Spinal cord (tissue), 4 donors: ENCODE results near the gene PUS3. TPM values are rescaled to one million over a fixed set of nuclear protein-coding genes. Genes with fewer than 3 reads are reported as not detected.

Experiments used
- polyA plus RNA-seq, 2 donors: library from polyadenylated mRNA; unstranded; fragments of 120-200 nt; gene quantifications; one replicate each; pipeline ENCODE4 v1.2.1, GENCODE V29; 2013; ENCODE audit not compliant: insufficient read length in 2 of 2
- total RNA-seq, 2 donors: library from RNA; depleted of rRNA in 1 of 2; stranded (reverse); fragments of 120-200 nt in 1 of 2; fragments of >200 nt in 1 of 2; gene quantifications; one replicate each; pipeline versions ENCODE4 v1.2.3 to v1.2.4, GENCODE V29; 2013 to 2014

The PUS3 gene
- total and polyA plus RNA-seq, 4 donors = 9.3 to 12.6 (median 11.0) TPM

Other genes starting within 250 kb of the PUS3 start
- gene ACRV1, start 222.4 kb downstream of the PUS3 start, total RNA-seq = under 1 TPM; 0.17 to 0.79 TPM
- 1 to 10 TPM; 3.8 TPM for gene ACRV1, start 222.4 kb downstream of the PUS3 start, polyA plus RNA-seq
- gene PATE1, start 156.9 kb downstream of the PUS3 start, total RNA-seq = not detected
- under 1 TPM in 1 of 2 donors, not detected in 1; 0.24 TPM for gene PATE1, start 156.9 kb downstream of the PUS3 start, polyA plus RNA-seq
- 1 to 10 TPM in 1 of 2 donors, under 1 TPM in 1; 0.61 to 1.5 TPM for gene PATE2, start 124.4 kb downstream of the PUS3 start, total RNA-seq
- under 1 TPM; 0.23 to 0.82 TPM for gene PATE2, start 124.4 kb downstream of the PUS3 start, polyA plus RNA-seq
- gene PATE3, start 115.1 kb downstream of the PUS3 start, total RNA-seq = not detected
- gene PATE3, start 115.1 kb downstream of the PUS3 start, polyA plus RNA-seq = under 1 TPM in 1 of 2 donors, not detected in 1; 0.12 TPM
- gene PATE4, start 69.9 kb downstream of the PUS3 start, total RNA-seq = not detected
- under 1 TPM in 1 of 2 donors, not detected in 1; 0.27 TPM for gene PATE4, start 69.9 kb downstream of the PUS3 start, polyA plus RNA-seq
- gene HYLS1, start 15.5 kb downstream of the PUS3 start, total RNA-seq = 10 to 100 TPM in 1 of 2 donors, 1 to 10 TPM in 1; 8.1 to 10.9 TPM
- gene HYLS1, start 15.5 kb downstream of the PUS3 start, polyA plus RNA-seq = 10 to 100 TPM; 10.1 to 12.3 TPM
- gene DDX25, start 1.3 kb upstream of the PUS3 start, total RNA-seq = 10 to 100 TPM; 13.6 to 15.5 TPM
- 10 to 100 TPM; 38.1 to 42.3 TPM for gene DDX25, start 1.3 kb upstream of the PUS3 start, polyA plus RNA-seq
- under 1 TPM in 1 of 2 donors, not detected in 1; 0.72 TPM for gene VSIG10L2, start 42.8 kb upstream of the PUS3 start, total RNA-seq
- gene VSIG10L2, start 42.8 kb upstream of the PUS3 start, polyA plus RNA-seq = under 1 TPM in 1 of 2 donors, not detected in 1; 0.09 TPM
- gene CDON, start 159.7 kb upstream of the PUS3 start, total RNA-seq = 10 to 100 TPM; 33.0 to 34.7 TPM
- 1 to 10 TPM; 7.4 to 9.8 TPM for gene CDON, start 159.7 kb upstream of the PUS3 start, polyA plus RNA-seq